Neuronal stem cell (in vitro differentiated cells): ENCODE data around the gene TAF11L6.
"Not testable (repeated sequence)": the region's sequence is repeated elsewhere in the genome, so short reads cannot be mapped to it uniquely, and the experiment has no call there.

Source experiments
- DNase-seq: peaks from one replicate; pipeline ENCODE4 v3.0.0-alpha.2; 2013; ENCODE audit warnings: low spot score
- H2AFZ ChIP-seq: one replicate; pipeline ENCODE4 v1.6.1; 2013; ENCODE audit warnings: mild to moderate bottlenecking, low read length, inconsistent platforms
- H2AK5ac ChIP-seq: 2 replicates; pipeline ENCODE4 v1.6.1; 2013; ENCODE audit warnings: low read depth, mild to moderate bottlenecking, inconsistent platforms, low read length, moderate library complexity, mixed read lengths
- H2BK120ac ChIP-seq: 2 replicates; pipeline ENCODE4 v1.6.1; 2013; ENCODE audit warnings: low read depth, mild to moderate bottlenecking, inconsistent platforms, low read length, moderate library complexity, mixed read lengths
- H2BK12ac ChIP-seq: one replicate; pipeline ENCODE4 v1.6.1; 2013; ENCODE audit warnings: low read length, inconsistent platforms
- H2BK15ac ChIP-seq: 2 replicates; pipeline ENCODE4 v1.6.1; 2013; ENCODE audit warnings: mild to moderate bottlenecking, low read length, inconsistent platforms, mixed read lengths
- H2BK5ac ChIP-seq: one replicate; pipeline ENCODE4 v1.6.1; 2013; ENCODE audit warnings: inconsistent platforms, mild to moderate bottlenecking, low read length, moderate library complexity
- H3K14ac ChIP-seq: one replicate; pipeline ENCODE4 v1.6.1; 2013; ENCODE audit warnings: low read length, inconsistent platforms
- H3K18ac ChIP-seq: 2 replicates; pipeline ENCODE4 v1.6.1; 2013; ENCODE audit warnings: low read length, inconsistent platforms
- H3K23ac ChIP-seq: 2 replicates; pipeline ENCODE4 v1.6.1; 2013; ENCODE audit warnings: low read depth, mild to moderate bottlenecking, mixed read lengths, low read length, inconsistent platforms; ENCODE audit not compliant: poor library complexity
- H3K27ac ChIP-seq: replicated peaks from 3 replicates; pipeline ENCODE4 v1.5.1; 2013; ENCODE audit warnings: low read length, inconsistent platforms
- H3K27me3 ChIP-seq, 3 experiments: 2 replicates each; pipeline ENCODE4 v1.6.1; 2013; ENCODE audit warnings: low read length in 3 of 3, mild to moderate bottlenecking in 2 of 3, inconsistent platforms in 1 of 3, low read depth in 1 of 3, mixed read lengths in 1 of 3, moderate library complexity in 1 of 3; ENCODE audit not compliant: control insufficient read depth in 3 of 3, insufficient read depth in 3 of 3
- H3K36me3 ChIP-seq, 2 donors: replicated peaks in 1 of 2; 2 replicates each; pipeline ENCODE4 v1.6.1; 2013; ENCODE audit warnings: low read length in 2 of 2; ENCODE audit not compliant: control insufficient read depth in 2 of 2, insufficient read depth in 2 of 2
- H3K4ac ChIP-seq: 2 replicates; pipeline ENCODE4 v1.6.1; 2013; ENCODE audit warnings: inconsistent platforms, mild to moderate bottlenecking, low read length, moderate library complexity
- H3K4me1 ChIP-seq, 2 donors: 1 replicate in 1 of 2; 2 replicates in 1 of 2; pipeline ENCODE4 v1.6.1; 2013; ENCODE audit warnings: low read length in 2 of 2, low read depth in 1 of 2; ENCODE audit not compliant: control insufficient read depth in 2 of 2, insufficient read depth in 1 of 2
- H3K4me2 ChIP-seq: one replicate; pipeline ENCODE4 v1.6.1; 2013; ENCODE audit warnings: mild to moderate bottlenecking, low read length, inconsistent platforms; ENCODE audit not compliant: insufficient read depth, poor library complexity, severe bottlenecking
- H3K4me3 ChIP-seq, 2 donors: 2 replicates each; pipeline ENCODE4 v1.5.1; 2013; ENCODE audit warnings: low read length in 2 of 2, mild to moderate bottlenecking in 2 of 2, inconsistent platforms in 1 of 2, moderate library complexity in 1 of 2
- H3K79me1 ChIP-seq: one replicate; pipeline ENCODE4 v1.6.1; 2013; ENCODE audit warnings: low read depth, mild to moderate bottlenecking, inconsistent platforms, low read length, moderate library complexity
- H3K9ac ChIP-seq: one replicate; pipeline ENCODE4 v1.6.1; 2013; ENCODE audit warnings: mild to moderate bottlenecking, low read depth, low read length, inconsistent platforms; ENCODE audit not compliant: poor library complexity
- H3K9me3 ChIP-seq, 2 donors: replicated peaks in 1 of 2; 2 replicates each; pipeline versions ENCODE3 to v1.6.1; 2013; ENCODE audit warnings: low read length in 2 of 2, mild to moderate bottlenecking in 2 of 2, inconsistent platforms in 1 of 2, low read depth in 1 of 2, mixed read lengths in 1 of 2, moderate library complexity in 1 of 2; ENCODE audit not compliant: control insufficient read depth in 2 of 2, insufficient read depth in 1 of 2
- H4K8ac ChIP-seq: one replicate; pipeline ENCODE4 v1.6.1; 2013; ENCODE audit warnings: low read depth, mild to moderate bottlenecking, inconsistent platforms, low read length, moderate library complexity
- H4K91ac ChIP-seq: one replicate; pipeline ENCODE4 v1.6.1; 2013; ENCODE audit warnings: low read length, low read depth, mild to moderate bottlenecking, inconsistent platforms; ENCODE audit not compliant: poor library complexity
- WGBS, 2 donors: extraction: QIAGEN DNeasy Blood & Tissue Kit; methylation state at CpG; one replicate each; pipeline ENCODE4 v1.1.7; 2013; ENCODE audit warnings: missing lambda C conversion rate in 2 of 2, mixed read lengths in 1 of 2; ENCODE audit not compliant: insufficient read length in 2 of 2, insufficient replicate concordance in 1 of 2; ENCODE audit errors: extremely low coverage in 2 of 2; 5-methylcytosine and 5-hydroxymethylcytosine counted together

TAF11L6 gene

GRCh38 chr5:17497931-17498330 lies 30.5 kb upstream of the TAF11L6 start, which contains the start of gene TAF11L2:
Gene TAF11L2, plus strand, starts transcription at chr5:17498231.
- H2BK120ac ChIP-seq, H3K4me1 ChIP-seq: not testable (repeated sequence)

GRCh38 chr5:17511775-17512325 lies 16.6 kb upstream of the TAF11L6 start:
- Histone ChIP-seq H2AFZ (no peak overlapping the region), H2AK5ac (no peak overlapping the region), H2BK5ac (no peak overlapping the region), H3K9me3 (no peaks in the 10 kb centered on the region), H4K8ac (no peak overlapping the region), H3K23ac (no peak overlapping the region), H3K36me3 (no peaks in the 10 kb centered on the region), H3K4me3 (no peak overlapping the region), H3K4me2 (no peak overlapping the region), H3K14ac (no peak overlapping the region), H3K4ac (no peak overlapping the region), H3K27ac (no peak overlapping the region), H2BK120ac (no peak overlapping the region), H3K9ac (no peak overlapping the region), H2BK15ac (no peak overlapping the region), H2BK12ac (no peak overlapping the region), H3K4me1 (no peaks in the 10 kb centered on the region), H3K79me1 (no peaks in the 10 kb centered on the region), H4K91ac (no peak overlapping the region), H3K18ac (peak overlapping the region; percentile 9), H3K27me3 (no peaks in the 10 kb centered on the region)
- DNase-seq, result no peak
- no CpG with 5 or more reads among the region's 17 CpGs for WGBS, 2 donors

More at GRCh38 chr5:17497931-17498330, 30.5 kb upstream of the TAF11L6 start, which contains the start of gene TAF11L2:
- not testable (repeated sequence) for H2AFZ ChIP-seq, H2AK5ac ChIP-seq, H3K23ac ChIP-seq, H3K27me3 ChIP-seq, H4K8ac ChIP-seq, H3K18ac ChIP-seq, H3K79me1 ChIP-seq, H3K9me3 ChIP-seq, H2BK15ac ChIP-seq, H3K14ac ChIP-seq, H4K91ac ChIP-seq, H3K36me3 ChIP-seq, H2BK5ac ChIP-seq, H3K4ac ChIP-seq, H3K9ac ChIP-seq, H3K4me2 ChIP-seq, H3K27ac ChIP-seq, H3K4me3 ChIP-seq, H2BK12ac ChIP-seq, DNase-seq
- WGBS, 2 donors, result no CpG with 5 or more reads among the region's 8 CpGs

GRCh38 chr5:17517526-17517925 lies 10.9 kb upstream of the TAF11L6 start:
- H3K14ac ChIP-seq, H3K27me3 ChIP-seq, H4K8ac ChIP-seq, H3K18ac ChIP-seq, H3K4me2 ChIP-seq, H3K9me3 ChIP-seq, H2AK5ac ChIP-seq, H3K79me1 ChIP-seq, DNase-seq, H3K4me3 ChIP-seq, H2BK120ac ChIP-seq, H3K36me3 ChIP-seq, H2BK5ac ChIP-seq, H3K4me1 ChIP-seq, H3K9ac ChIP-seq, H2BK15ac ChIP-seq, H2BK12ac ChIP-seq, H4K91ac ChIP-seq, H3K4ac ChIP-seq, H2AFZ ChIP-seq, H3K27ac ChIP-seq: not testable (repeated sequence)
- WGBS, 2 donors, result no CpG with 5 or more reads among the region's 12 CpGs
- peak overlapping the region; percentile 82 for H3K23ac ChIP-seq

GRCh38 chr5:17518067-17518466 lies 10.4 kb upstream of the TAF11L6 start, which contains the start of gene TAF11L3:
Gene TAF11L3, plus strand, starts transcription at chr5:17518367.
- H2BK15ac ChIP-seq, H3K27me3 ChIP-seq, H2BK120ac ChIP-seq, H3K18ac ChIP-seq, H3K4me2 ChIP-seq, H3K9me3 ChIP-seq, H3K27ac ChIP-seq, H3K9ac ChIP-seq, H2AK5ac ChIP-seq, H2AFZ ChIP-seq, H3K36me3 ChIP-seq, H2BK5ac ChIP-seq, H2BK12ac ChIP-seq, H3K14ac ChIP-seq, H4K91ac ChIP-seq, H4K8ac ChIP-seq, H3K79me1 ChIP-seq, H3K4ac ChIP-seq, H3K4me1 ChIP-seq, H3K4me3 ChIP-seq, DNase-seq: not testable (repeated sequence)
- WGBS, 2 donors, result no CpG with 5 or more reads among the region's 15 CpGs
- peak within 1 kb of the TSS; percentile 82 for H3K23ac ChIP-seq
